NB4 (cell line): ENCODE data around the gene DENND1A.

Source experiments
- DNase-seq: peaks from one replicate; pipeline ENCODE4 v3.0.0; 2010; ENCODE audit warnings: low read depth
- H3K4me3 ChIP-seq: one replicate; pipeline ENCODE4 v1.5.1; 2011; ENCODE audit warnings: mild to moderate bottlenecking, low read depth, low read length, moderate library complexity
- MAX ChIP-seq: IDR thresholded peaks from 2 replicates; pipeline ENCODE4 v1.6.1; 2011; ENCODE audit warnings: low read depth, low read length
- MYC ChIP-seq: IDR thresholded peaks from 2 replicates; pipeline ENCODE4 v1.6.1; 2011; ENCODE audit warnings: low read depth, low read length
- POLR2A ChIP-seq: IDR thresholded peaks from 2 replicates; pipeline ENCODE4 v1.6.1; 2011; ENCODE audit warnings: mild to moderate bottlenecking; ENCODE audit not compliant: insufficient read length; ENCODE audit errors: extremely low read depth
- TF ChIP-seq, protein P1 (sequence below): IDR thresholded peaks from one replicate; pipeline ENCODE4 v1.5.1; 2012; ENCODE audit warnings: low read depth, low read length

The DENND1A gene

DNA sequence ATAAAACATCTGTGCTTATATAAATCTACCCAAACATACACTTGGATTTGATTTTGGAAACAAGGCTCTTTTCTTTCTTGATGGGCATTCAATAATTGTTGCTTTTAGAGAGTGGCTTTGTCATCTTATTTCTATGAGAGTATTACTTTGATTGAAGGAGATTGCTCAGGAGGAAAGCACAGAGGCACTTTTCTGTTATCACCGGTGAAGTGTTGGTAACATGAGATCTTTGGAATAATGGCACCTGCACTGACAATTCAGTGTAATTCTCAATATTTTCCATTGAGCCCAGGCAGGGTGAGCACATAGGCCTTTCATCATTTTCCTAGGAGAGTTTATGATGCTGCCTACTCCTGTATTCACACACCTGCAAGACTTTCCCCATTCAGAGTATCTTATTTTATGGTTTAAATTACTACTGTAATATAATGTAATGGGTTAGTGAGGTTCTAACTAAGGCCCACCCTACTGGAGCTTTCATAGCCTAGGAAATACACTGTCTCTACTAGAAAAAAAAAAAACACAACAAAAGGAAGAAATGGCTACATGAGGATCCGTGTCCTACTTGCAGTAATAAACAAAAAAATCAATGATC, 244.3 kb downstream of the DENND1A start:
- no peak overlapping the region for H3K4me3 ChIP-seq
- TF ChIP-seq, protein P1, sequence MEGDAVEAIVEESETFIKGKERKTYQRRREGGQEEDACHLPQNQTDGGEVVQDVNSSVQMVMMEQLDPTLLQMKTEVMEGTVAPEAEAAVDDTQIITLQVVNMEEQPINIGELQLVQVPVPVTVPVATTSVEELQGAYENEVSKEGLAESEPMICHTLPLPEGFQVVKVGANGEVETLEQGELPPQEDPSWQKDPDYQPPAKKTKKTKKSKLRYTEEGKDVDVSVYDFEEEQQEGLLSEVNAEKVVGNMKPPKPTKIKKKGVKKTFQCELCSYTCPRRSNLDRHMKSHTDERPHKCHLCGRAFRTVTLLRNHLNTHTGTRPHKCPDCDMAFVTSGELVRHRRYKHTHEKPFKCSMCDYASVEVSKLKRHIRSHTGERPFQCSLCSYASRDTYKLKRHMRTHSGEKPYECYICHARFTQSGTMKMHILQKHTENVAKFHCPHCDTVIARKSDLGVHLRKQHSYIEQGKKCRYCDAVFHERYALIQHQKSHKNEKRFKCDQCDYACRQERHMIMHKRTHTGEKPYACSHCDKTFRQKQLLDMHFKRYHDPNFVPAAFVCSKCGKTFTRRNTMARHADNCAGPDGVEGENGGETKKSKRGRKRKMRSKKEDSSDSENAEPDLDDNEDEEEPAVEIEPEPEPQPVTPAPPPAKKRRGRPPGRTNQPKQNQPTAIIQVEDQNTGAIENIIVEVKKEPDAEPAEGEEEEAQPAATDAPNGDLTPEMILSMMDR: no peak
- no peak for TF ChIP-seq POLR2A
- TF ChIP-seq MYC: no peak
- no peak for TF ChIP-seq MAX
- no peak for DNase-seq

- no peak overlapping the region for H3K4me3 ChIP-seq
- no peak for TF ChIP-seq MYC
- TF ChIP-seq POLR2A: no peak
- no peak for TF ChIP-seq MAX
- TF ChIP-seq, protein P1: no peak
- DNase-seq: no peak
These were observed 245.4 kb downstream of the DENND1A start for GRCh38 chr9:123684393-123685149.

DNA sequence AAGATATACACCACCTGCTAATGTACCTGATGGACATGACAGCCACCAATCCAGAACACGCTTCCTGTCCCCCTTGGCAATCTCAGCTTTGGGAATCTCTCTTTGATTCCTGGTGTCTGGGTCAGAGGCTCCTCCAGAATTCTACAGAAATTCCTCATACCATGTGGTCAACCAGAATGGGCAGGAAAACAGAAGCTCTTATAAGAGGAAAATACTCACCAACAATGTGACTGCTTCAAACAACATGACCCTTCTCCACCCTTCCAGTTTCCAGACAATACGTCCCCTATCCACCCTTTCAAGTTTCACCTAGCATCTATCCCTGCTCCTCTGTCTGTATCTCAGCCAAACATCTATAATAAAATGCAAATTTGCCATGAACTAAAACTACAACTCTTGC, 247.2 kb downstream of the DENND1A start:
- H3K4me3 ChIP-seq: no peak overlapping the region
- TF ChIP-seq MYC (no peak), MAX (no peak), POLR2A (no peak)
- TF ChIP-seq, protein P1: no peak
- DNase-seq: no peak

DNA sequence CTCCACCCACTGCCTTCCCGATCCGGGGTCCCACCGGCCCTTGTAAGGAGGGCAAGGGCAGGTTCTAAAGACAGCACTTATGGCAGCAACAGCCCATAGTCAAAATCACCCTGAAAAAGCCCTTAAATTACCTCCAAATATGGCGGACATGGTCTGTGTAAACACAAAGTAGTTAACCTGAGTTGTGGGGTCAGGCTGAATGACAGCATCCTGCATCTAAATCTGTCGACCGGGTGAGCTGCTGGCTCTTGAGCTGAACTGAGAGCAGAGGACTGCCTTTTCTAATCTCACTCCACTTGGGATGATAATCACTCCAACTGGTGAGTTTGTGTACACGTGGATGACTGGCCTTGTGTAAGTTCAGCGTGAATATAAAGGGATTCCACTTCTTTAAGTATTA, 249.6 kb downstream of the DENND1A start:
- no peak overlapping the region for H3K4me3 ChIP-seq
- no peak for DNase-seq
- TF ChIP-seq, protein P1: no peak
- TF ChIP-seq MAX: no peak
- no peak for TF ChIP-seq POLR2A
- no peak for TF ChIP-seq MYC

DNA sequence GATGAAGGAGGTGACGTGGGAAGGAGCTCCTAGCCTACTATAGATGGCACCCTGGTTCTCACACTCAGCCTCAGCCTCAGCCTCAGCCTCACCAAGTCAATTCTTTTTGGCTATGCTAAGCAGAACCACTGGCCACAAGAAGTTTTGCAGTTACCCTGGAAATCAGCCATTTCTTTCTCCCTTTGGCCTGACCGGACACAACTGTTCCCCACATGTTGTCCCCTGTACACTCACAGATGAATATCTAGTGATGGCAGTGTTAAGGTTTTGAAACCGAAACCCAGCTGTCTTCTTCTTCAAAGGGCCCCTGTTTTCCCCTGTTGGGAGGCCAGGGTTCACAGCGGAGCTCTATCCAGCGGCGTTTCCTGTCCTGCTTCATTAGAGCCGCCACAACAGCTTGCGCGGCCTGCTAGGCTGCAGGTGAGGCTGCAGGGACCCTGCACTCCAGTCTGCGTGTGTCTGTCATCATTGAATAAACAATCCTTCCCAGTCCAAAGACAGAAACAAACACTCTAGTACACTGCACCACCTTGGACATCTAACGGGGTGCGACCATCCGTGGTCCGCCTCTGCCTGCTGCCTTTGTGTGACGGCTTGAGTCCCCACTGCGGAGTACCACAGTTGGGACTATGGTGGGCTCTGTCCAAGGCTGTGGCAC, 250.5 kb downstream of the DENND1A start:
- H3K4me3 ChIP-seq: no peak overlapping the region
- TF ChIP-seq, protein P1: no peak
- no peak for TF ChIP-seq MYC
- DNase-seq: no peak
